HFFc6 (cell line): ENCODE measurements around the gene CYP27B1. TPM values are rescaled to one million over a fixed set of nuclear protein-coding genes. Genes with fewer than 3 reads are reported as not detected.

Source experiments
- DNase-seq: peaks from one replicate; pipeline ENCODE4 v3.0.0-alpha.2; 2018
- H3K27ac Mint-ChIP-seq: 2 replicates; pipeline ENCODE4 v1.8.0; 2020; ENCODE audit warnings: mild to moderate bottlenecking, mixed read lengths
- H3K27me3 Mint-ChIP-seq: 2 replicates; pipeline ENCODE4 v1.8.0; 2021; ENCODE audit warnings: mild to moderate bottlenecking, moderate library complexity, mixed read lengths; ENCODE audit not compliant: insufficient read depth
- H3K36me3 Mint-ChIP-seq: 2 replicates; pipeline ENCODE4 v1.8.0; 2021; ENCODE audit warnings: low read depth, mixed read lengths
- H3K4me1 Mint-ChIP-seq: 2 replicates; pipeline ENCODE4 v1.8.0; 2020; ENCODE audit warnings: low read depth, mixed read lengths
- H3K4me3 Mint-ChIP-seq: 2 replicates; pipeline ENCODE4 v1.8.0; 2020; ENCODE audit warnings: mild to moderate bottlenecking, moderate library complexity, mixed read lengths
- H3K9me3 Mint-ChIP-seq: 2 replicates; pipeline ENCODE4 v1.8.0; 2020; ENCODE audit warnings: mild to moderate bottlenecking, mixed read lengths
- total RNA-seq, 6 experiments: library from RNA; stranded (reverse); fragmentation: NEBNext Ultra II Directional; extraction: Animal tissue kit (Norgen Biotek cat#: 25700); gene quantifications; 2 replicates in 1 of 6; 3 replicates in 5 of 6; pipeline ENCODE4 v1.2.3, GENCODE V29; 2021
- TF ChIP-seq, protein P1 (sequence below): fragments of 200-600 bp; sonication (generic); IDR thresholded peaks from 2 replicates; pipeline ENCODE4 v1.5.0; 2021; ENCODE audit warnings: antibody characterized with exemption, mild to moderate bottlenecking

Gene CYP27B1
- total RNA-seq, 6 experiments from 2014 or later, result 0.57 to 1.8 (median 0.96) TPM

DNA sequence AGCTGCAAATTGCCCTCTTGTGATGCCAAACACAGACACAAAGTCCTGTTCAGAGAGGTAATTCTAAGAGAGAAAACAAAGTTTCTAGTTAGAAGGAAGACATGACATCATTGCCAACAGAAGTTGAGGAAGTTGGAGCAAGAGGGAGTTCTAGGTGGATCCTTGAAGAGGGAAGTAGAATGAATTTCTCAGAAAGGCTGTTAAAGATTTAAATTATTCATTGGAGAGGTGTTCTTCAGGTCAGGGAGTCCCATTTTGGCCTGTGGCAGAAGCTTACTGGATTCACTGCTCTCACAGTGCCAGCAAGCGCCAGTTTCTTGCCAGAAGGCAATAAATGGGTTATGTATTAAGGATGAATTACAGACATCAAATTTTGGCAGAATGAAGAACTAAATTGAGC is 31.1 kb upstream of the CYP27B1 start:
- H3K4me3 Mint-ChIP-seq, result no peak overlapping the region
- peaks cover 23% of the 10 kb centered on the region for H3K36me3 Mint-ChIP-seq
- H3K27me3 Mint-ChIP-seq, result no peaks in the 10 kb centered on the region
- H3K9me3 Mint-ChIP-seq, result no peaks in the 10 kb centered on the region
- no peak overlapping the region for H3K27ac Mint-ChIP-seq
- TF ChIP-seq, protein P1, sequence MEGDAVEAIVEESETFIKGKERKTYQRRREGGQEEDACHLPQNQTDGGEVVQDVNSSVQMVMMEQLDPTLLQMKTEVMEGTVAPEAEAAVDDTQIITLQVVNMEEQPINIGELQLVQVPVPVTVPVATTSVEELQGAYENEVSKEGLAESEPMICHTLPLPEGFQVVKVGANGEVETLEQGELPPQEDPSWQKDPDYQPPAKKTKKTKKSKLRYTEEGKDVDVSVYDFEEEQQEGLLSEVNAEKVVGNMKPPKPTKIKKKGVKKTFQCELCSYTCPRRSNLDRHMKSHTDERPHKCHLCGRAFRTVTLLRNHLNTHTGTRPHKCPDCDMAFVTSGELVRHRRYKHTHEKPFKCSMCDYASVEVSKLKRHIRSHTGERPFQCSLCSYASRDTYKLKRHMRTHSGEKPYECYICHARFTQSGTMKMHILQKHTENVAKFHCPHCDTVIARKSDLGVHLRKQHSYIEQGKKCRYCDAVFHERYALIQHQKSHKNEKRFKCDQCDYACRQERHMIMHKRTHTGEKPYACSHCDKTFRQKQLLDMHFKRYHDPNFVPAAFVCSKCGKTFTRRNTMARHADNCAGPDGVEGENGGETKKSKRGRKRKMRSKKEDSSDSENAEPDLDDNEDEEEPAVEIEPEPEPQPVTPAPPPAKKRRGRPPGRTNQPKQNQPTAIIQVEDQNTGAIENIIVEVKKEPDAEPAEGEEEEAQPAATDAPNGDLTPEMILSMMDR, result no peak
- no peak for DNase-seq
- peaks cover 29% of the 10 kb centered on the region for H3K4me1 Mint-ChIP-seq

DNA sequence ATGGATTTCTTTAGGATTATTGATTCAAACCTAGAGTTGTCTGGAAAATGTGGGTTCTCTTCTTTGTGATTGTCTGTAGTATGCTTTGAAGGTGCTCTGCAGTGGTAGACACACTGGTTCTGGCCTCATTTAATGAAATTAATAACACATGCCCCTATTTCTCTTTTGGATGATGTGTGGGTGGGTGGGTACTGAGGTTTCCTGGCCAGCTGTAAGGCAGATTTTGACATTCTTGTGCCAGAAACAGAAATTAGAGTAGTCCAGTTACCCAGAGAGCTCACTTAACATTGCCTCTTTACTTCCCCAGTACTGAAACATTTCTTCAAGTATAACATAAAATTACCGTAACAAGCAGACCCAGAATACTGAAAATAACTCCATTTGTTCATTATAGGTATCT is 30.1 kb upstream of the CYP27B1 start:
- Mint-ChIP-seq H3K9me3 (no peaks in the 10 kb centered on the region), H3K27me3 (no peaks in the 10 kb centered on the region), H3K4me3 (no peak overlapping the region), H3K36me3 (peaks cover 27% of the 10 kb centered on the region), H3K27ac (no peak overlapping the region), H3K4me1 (peaks cover 32% of the 10 kb centered on the region)
- DNase-seq, result no peak
- TF ChIP-seq, protein P1, result no peak

GRCh38 chr12:57795354-57795753 is 28.5 kb upstream of the CYP27B1 start:
- Mint-ChIP-seq H3K4me3 (peak overlapping the region; percentile 56), H3K4me1 (peaks cover 32% of the 10 kb centered on the region), H3K36me3 (peaks cover 34% of the 10 kb centered on the region), H3K27me3 (no peaks in the 10 kb centered on the region), H3K9me3 (no peaks in the 10 kb centered on the region), H3K27ac (peak overlapping the region; percentile 80)
- DNase-seq, result peak; percentile 70
- TF ChIP-seq, protein P1, result no peak

DNA sequence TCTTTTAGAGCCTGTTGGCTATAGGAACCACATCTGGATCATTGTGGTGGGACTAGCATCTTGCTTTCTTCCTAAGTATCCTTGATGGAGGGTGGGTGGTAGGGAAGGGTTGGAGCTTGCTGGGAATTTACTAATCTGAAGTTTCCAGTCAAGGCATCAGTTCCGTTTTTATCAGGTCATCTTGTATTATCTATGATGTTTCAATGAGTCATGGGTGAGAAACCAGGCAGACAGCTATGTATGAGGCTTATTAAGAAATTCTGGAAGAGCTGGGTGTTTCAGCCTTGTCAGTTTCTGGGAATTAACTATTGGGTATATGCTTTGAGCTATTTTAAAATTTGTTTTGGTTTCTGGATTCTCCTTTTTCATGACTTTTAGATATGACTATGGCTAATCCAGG is 27.0 kb upstream of the CYP27B1 start:
- peak overlapping the region; percentile 16; the same call in 1 of the 2 replicates for H3K4me3 Mint-ChIP-seq
- H3K4me1 Mint-ChIP-seq, result peaks cover 32% of the 10 kb centered on the region
- H3K9me3 Mint-ChIP-seq, result no peaks in the 10 kb centered on the region
- H3K27me3 Mint-ChIP-seq, result no peaks in the 10 kb centered on the region
- TF ChIP-seq, protein P1, result no peak
- H3K27ac Mint-ChIP-seq, result peak overlapping the region; percentile 89
- DNase-seq, result peak; percentile 81
- peaks cover 28% of the 10 kb centered on the region for H3K36me3 Mint-ChIP-seq

DNA sequence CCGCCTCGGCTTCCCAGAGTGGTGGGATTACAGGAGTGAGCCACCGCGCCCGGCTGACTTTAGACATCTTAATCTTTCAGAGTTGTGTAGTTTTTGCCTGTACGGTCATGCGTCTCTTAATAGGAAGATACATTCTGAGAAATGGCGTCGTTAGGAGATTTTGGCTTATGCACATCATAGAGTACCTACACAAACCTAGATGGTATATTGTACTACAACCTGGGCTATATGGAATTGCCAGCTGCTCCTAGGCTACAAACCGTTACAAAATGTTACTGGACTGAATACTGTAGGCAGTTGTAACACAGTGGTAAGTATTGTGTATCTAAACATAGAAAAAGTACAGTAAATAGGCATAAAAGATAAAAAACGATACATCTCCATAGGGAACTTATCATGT is 17.0 kb upstream of the CYP27B1 start:
- peak overlapping the region; percentile 18; the same call in 1 of the 2 replicates for H3K27ac Mint-ChIP-seq
- DNase-seq, result no peak
- H3K9me3 Mint-ChIP-seq, result no peaks in the 10 kb centered on the region
- peaks cover 24% of the 10 kb centered on the region for H3K36me3 Mint-ChIP-seq
- H3K4me3 Mint-ChIP-seq, result peak overlapping the region; percentile 72
- H3K27me3 Mint-ChIP-seq, result no peaks in the 10 kb centered on the region
- peaks cover 22% of the 10 kb centered on the region for H3K4me1 Mint-ChIP-seq
- TF ChIP-seq, protein P1, result no peak

DNA sequence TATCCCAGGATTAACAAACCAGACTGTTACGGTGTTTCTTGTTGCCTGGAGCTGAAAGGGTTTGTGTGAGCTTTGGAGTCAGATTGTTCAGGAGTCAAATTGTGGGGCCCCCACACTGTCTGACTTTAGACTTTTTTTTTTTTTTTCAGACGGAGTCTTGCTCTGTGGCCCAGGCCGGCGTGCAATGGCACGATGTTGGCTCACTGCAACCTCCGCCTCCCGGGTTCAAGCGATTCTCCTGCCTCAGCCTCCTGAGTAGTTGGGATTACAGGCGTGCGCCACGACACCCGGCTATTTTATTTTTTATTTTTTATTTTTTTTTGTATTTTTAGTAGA is 16.6 kb upstream of the CYP27B1 start:
- Mint-ChIP-seq H3K36me3 (peaks cover 27% of the 10 kb centered on the region), H3K4me3 (peak overlapping the region; percentile 97)
- TF ChIP-seq, protein P1, result no peak

More for the DNA sequence above, 16.6 kb upstream of the CYP27B1 start:
- Mint-ChIP-seq H3K9me3 (no peaks in the 10 kb centered on the region), H3K4me1 (peaks cover 22% of the 10 kb centered on the region), H3K27ac (peak overlapping the region; percentile 85), H3K27me3 (peaks cover 2% of the 10 kb centered on the region; the same call in 1 of the 2 replicates)
- DNase-seq, result no peak
